HG02870 (cell line): ENCODE results near the gene CDC37.
A peak's percentile ranks its signal among the peaks of the same experiment; 100 is the strongest.
"Not testable (repeated sequence)": the region's sequence is repeated elsewhere in the genome, so short reads cannot be mapped to it uniquely, and the experiment has no call there.

Source experiments
- ATAC-seq: cut with Tn5 transposase; IDR thresholded peaks from one replicate; pipeline ENCODE4 v1.9.1; 2021; ENCODE audit warnings: mild to moderate bottlenecking, moderate library complexity; ENCODE audit not compliant: unreplicated experiment

The CDC37 gene

GRCh38 chr19:10420444-10421239, 17.3 kb upstream of the CDC37 start, which contains the start of gene PDE4A:
PDE4A (plus strand) TSS chr19:10420538; CDS start chr19:10420765, 227 bp downstream.
- no peak for ATAC-seq

- ATAC-seq: no peak
Measured at GRCh38 chr19:10419646-10420443, 16.5 kb upstream of the CDC37 start.

GRCh38 chr19:10419200-10419645, 15.9 kb upstream of the CDC37 start:
- no peak for ATAC-seq

- ATAC-seq: no peak
Measured at GRCh38 chr19:10418485-10419199, 15.3 kb upstream of the CDC37 start.

GRCh38 chr19:10418235-10418484, 14.8 kb upstream of the CDC37 start:
- ATAC-seq: no peak

- no peak for ATAC-seq
Measured at GRCh38 chr19:10417541-10418234, 14.3 kb upstream of the CDC37 start.

GRCh38 chr19:10416380-10417257, 13.3 kb upstream of the CDC37 start:
- ATAC-seq: peak; percentile 38

GRCh38 chr19:10416083-10416379, 12.7 kb upstream of the CDC37 start:
- ATAC-seq: no peak

GRCh38 chr19:10412257-10412977, 9.1 kb upstream of the CDC37 start:
- ATAC-seq: peak; percentile 45

GRCh38 chr19:10411224-10411623, 7.9 kb upstream of the CDC37 start:
- ATAC-seq: not testable (repeated sequence)

GRCh38 chr19:10408511-10409283, 5.4 kb upstream of the CDC37 start:
- no peak for ATAC-seq

- no peak for ATAC-seq
Measured at GRCh38 chr19:10407096-10407495, 3.8 kb upstream of the CDC37 start.

- no peak for ATAC-seq
Measured at GRCh38 chr19:10406191-10406590, 2.8 kb upstream of the CDC37 start.

- no peak for ATAC-seq
Measured at GRCh38 chr19:10404888-10405820, 1.8 kb upstream of the CDC37 start.

GRCh38 chr19:10402441-10403038, 802 bp downstream of the CDC37 start:
- no peak for ATAC-seq

GRCh38 chr19:10399878-10400277, 3.5 kb downstream of the CDC37 start:
- ATAC-seq: no peak

- ATAC-seq: not testable (repeated sequence)
Measured at GRCh38 chr19:10399340-10399739, 4.0 kb downstream of the CDC37 start.
